COLO829 (cell line): ENCODE data around the gene CHST1.

ENCODE experiments used
- DNase-seq: peaks from one replicate; pipeline ENCODE4 v3.0.0; 2012; ENCODE audit warnings: low spot score

The CHST1 gene

GRCh38 chr11:45644981-45645889, 20.2 kb downstream of the CHST1 start:
- no peak for DNase-seq

DNA sequence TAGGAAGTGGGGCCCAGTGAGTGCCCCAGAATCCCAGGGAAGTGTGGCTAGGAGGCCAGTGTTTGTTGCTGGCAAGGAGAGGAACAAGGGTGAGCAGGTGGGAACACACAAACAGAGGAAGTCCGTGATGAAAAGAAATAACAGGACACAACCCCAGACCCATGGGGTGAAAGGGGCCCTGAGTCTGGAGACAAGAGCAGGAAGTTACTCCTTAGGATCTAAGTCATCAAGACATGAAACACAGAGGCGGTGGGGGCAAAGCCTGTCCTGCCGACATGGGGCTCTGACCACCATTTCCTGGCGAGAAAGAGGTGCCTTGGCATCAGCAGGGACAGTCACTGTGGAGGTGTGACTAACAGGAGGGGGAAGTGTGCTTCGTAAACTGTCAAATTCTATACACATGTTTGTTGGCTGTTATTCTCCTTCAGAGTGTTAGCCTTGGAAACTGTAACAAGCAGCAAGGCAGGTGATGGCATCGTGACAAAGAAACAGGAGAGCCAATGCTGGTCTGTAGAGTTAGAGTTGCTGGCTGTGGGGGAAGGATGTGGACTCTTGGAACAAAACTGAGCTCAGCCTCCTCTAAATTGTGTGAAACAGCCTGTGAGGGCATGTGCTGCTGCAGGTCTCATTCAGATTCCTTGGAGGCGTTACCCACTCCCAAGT, 21.7 kb downstream of the CHST1 start:
- DNase-seq = no peak

- no peak for DNase-seq
Measured at GRCh38 chr11:45641961-45642360, 23.5 kb downstream of the CHST1 start.

GRCh38 chr11:45638051-45638450, 27.4 kb downstream of the CHST1 start:
- no peak for DNase-seq

DNA sequence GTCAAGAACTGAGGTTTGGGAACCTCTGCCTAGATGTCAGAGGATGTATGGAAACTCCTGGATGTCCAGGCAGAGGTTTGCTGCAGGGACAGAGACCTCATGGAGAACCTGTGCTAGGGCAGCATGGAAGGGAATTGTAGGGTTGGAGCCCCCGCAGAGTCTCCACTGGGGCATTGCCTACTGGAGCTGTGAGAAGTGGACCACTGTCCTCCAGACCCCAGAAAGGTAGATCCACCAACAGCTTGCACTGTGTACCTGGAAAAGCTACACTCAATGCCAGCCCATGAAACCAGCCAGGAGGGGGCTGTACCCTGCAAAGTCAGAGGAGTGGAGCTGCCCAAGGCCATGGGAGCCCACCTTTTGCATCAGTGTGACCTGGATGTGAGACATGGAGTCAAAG, 29.5 kb downstream of the CHST1 start:
- DNase-seq = no peak

GRCh38 chr11:45625611-45626010, 39.8 kb downstream of the CHST1 start:
- DNase-seq = no peak

DNA sequence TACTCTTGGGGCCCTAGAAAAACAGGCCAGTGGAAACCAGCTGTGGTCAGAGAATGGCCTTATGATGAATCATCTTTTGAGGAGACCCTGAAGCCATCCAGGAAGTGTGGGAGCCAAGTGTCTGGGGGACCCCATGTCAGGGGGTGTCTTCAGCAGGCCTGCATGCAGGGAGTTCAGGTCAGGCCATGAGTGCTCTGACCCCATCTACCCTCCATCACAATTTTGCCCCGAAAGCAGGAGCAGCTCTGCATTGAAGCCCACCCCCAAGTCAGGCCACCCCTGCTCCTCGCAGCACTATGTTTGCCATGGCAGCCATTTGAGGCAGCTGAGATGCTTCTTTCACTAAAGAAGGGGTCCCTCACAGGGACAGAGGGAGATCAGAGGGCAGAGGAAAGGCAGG, 41.3 kb downstream of the CHST1 start:
- no peak for DNase-seq

GRCh38 chr11:45622861-45623260, 42.6 kb downstream of the CHST1 start:
- no peak for DNase-seq

DNA sequence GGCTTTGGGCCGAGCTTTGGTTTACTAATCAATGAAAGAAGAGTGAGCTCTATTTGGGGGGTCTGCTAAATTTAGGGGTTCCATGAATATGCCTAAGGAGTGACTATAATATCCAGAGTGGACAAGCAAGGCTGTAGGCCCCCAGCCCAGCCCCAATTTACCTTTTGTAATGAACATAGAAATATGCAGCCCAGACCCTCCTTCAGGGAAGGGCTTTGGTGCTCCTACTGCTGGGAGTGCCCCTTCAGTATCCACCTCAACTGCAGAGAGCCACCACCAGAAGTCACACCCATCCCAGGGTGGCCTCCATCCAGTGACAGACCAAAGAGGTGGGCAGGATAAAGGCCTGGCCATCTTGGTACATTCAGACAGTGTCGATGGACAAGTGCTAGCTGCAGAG, 43.1 kb downstream of the CHST1 start:
- no peak for DNase-seq

- DNase-seq = no peak
Measured at GRCh38 chr11:45621588-45621987, 43.8 kb downstream of the CHST1 start.

DNA sequence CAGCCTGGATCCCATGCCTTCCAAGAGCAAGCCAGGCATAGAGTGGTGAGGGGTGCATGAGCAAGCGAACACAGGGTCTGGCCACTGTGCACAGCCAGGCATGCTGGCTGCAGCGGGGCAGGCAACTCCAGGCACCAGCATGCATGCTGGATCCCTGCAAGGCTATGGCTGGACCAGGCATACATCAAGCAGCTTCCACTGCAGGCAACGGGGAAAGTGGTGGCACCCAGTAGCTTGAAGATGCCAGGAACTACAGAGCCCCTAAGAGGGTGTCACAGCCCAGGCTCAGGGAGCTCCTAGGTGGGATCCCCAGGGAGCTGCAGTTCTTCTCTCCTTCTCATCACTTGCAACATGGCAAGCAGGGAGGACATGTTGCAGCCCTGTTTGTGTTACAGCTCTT, 45.2 kb downstream of the CHST1 start:
- no peak for DNase-seq

DNA sequence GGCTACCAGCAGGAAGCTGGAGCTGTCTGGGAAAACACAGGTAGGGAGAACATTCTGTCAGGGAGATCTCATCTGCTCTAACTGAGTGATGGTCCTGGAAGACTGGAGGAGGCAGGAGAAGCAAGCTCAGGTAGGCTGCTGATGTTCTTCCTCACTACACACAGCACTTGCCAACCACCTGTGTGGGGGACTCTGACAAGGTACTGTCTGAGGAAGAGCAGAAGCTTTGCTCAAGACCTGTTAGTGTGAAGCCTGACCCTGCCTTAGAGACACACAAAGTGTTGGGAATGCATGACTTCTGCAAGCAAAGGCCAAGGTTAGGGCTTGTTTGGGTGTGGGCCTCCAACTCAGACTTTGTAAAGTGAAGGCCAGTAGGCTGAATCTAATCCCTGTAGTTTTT, 46.5 kb downstream of the CHST1 start:
- DNase-seq = no peak

GRCh38 chr11:45617871-45618601, 47.4 kb downstream of the CHST1 start:
- no peak for DNase-seq

- no peak for DNase-seq
Measured at GRCh38 chr11:45616802-45617549, 48.4 kb downstream of the CHST1 start.

DNA sequence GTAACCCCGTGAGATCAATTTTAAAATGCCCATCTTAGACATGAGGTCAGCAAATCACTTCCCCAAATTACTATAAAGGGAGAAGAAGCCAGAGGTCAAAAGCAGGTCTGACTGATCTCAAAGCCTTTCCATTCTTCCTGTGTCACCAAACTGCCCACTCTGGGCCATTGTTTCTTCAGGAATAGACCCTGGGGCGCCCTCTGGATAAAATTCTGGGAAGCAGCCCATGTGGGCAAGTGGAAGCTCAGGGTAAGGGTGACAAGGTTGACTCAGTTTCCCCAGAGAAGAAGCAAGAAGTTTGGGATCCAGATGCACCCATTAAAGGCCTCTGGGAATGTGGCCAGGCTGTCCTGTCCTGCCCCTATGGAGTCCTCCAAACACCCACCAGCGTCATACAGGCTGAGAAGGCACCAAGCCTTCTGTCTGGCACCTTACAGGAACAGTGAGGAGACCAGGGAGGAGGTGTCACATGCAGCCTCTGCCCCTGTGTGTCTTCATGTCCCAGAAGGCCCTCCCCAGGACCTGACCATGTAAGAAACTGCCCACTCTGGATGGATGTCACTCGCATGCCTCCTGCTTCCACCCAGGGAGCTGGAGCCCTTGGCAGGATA, 50.1 kb downstream of the CHST1 start:
- no peak for DNase-seq

DNA sequence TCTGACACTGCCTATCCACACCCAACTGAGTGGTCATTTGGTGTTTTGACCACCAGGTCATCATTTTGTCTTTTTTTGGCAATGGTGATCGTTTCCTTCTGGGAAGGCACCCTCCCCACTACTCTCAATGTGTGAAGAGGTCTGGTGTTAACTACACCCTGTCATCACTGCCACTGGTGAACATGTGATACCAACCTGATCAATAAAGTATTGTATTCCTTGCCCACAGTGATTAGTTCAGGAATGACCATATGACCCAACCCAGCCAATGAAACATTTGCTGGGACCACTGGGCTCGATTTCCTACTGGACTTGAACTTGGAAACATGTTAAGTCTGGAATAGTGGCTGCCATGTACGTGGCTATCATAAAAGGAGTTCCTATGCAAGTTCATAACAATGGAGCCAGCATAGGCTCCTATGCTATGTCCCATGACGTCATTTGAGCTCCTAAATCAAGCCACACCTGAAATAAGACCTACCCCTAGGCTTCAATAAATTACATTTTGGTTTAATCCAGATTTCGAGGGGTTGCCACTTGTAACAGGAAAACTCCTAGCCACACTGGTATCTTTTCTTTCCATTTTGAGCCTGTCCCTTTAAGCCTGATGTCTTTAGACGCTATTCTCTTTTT, 51.1 kb downstream of the CHST1 start:
- DNase-seq = no peak

DNA sequence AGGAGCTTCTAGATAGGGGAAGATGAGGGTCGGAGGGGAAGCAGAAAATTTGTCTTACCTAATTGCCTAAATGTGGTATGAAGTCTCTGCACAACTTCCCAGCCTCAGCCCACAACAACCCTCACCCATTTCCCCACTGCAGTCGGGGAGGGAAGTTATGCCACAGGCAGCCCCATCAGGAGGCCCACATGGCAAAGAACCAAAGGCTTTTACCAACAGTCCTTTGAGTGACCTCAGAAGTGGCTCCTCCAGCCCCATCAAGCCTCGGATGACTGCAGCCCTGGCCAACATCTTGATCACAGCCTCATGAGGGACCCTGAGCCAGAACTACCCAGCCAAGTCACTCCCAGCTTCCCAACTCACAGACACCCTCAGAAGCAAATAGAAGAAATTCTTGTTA, 54.8 kb downstream of the CHST1 start:
- DNase-seq = no peak

DNA sequence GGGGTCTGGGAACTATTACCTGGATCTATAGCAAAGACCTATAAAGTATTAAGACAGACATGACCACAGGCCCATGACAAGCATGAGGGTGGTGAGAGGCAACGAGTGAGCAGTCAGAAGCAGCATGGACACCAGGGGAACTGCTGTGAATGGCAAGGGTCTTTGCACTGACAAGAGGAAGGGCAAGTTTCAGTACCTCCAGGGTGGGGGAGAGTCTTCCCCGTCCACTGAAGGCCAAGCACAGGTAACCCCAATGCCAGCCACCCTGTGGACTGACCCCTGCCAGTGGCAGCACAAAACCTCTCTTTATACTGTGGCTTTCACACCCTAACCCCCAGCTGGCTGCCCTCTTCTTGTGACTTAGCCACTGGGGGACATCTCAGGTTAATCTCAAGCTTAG, 55.5 kb downstream of the CHST1 start:
- DNase-seq = no peak

DNA sequence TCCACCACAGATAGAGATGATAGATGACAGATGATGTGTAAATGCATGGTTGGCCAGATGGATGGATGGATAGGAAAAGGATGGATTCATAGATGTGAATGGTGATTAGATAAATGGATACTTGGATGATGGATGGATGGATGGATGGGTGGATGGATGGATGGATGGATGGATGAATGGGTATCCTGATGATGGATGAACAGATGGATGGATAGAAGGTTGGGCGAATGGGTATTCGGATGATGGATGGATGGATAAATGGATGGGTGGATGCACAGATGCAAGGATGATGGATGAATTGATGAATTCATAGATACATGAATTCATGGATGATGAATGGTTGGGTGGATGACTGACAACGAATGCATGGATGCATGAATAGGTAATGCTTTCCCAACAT, 56.1 kb downstream of the CHST1 start:
- DNase-seq = no peak

- DNase-seq = no peak
Measured at GRCh38 chr11:45607995-45608394, 57.4 kb downstream of the CHST1 start.
